Measurements from ENCODE around the gene SYNM. TPM values are rescaled to one million over a fixed set of nuclear protein-coding genes. Genes with fewer than 3 reads are reported as not detected.

SYNM gene
- total RNA-seq, 1 experiment from 2014 or later: 1.9 TPM

GRCh38 chr15:99138491-99138982, 33.7 kb downstream of the SYNM start:
- Histone ChIP-seq H3K79me2 (ENCODE audit: insufficient read depth, low read length) (no peaks in the 10 kb centered on the region), H3K27ac (ENCODE audit: insufficient read length, low read depth, low read length) (no peak overlapping the region), H3K9me3 (ENCODE audit: control insufficient read depth, low read depth, low read length) (no peaks in the 10 kb centered on the region), H3K23ac (ENCODE audit: insufficient read length, low read depth, low read length) (no peak overlapping the region), H2BK12ac (ENCODE audit: insufficient read length, low read depth, low read length) (no peak overlapping the region), H2BK120ac (ENCODE audit: low read depth, low read length, poor library complexity, severe bottlenecking) (no peak overlapping the region), H3K56ac (ENCODE audit: insufficient read length, low read depth, low read length) (no peak overlapping the region), H3K23me2 (ENCODE audit: insufficient read length, low read depth, low read length, poor library complexity, severe bottlenecking) (no peaks in the 10 kb centered on the region), H3T11ph (ENCODE audit: low read length) (no peak overlapping the region), H4K91ac (ENCODE audit: insufficient read length, low read depth, low read length) (no peak overlapping the region), H4K20me1 (ENCODE audit: control insufficient read depth, insufficient read depth, insufficient read length) (no peaks in the 10 kb centered on the region), H3K4me2 (ENCODE audit: insufficient read depth, insufficient read length, low read length) (no peak overlapping the region), H2BK15ac (ENCODE audit: low read depth, low read length) (no peak overlapping the region), H2BK20ac (ENCODE audit: low read depth, low read length, poor library complexity, severe bottlenecking) (no peak overlapping the region), H3K4me1 (ENCODE audit: insufficient read depth, low read length) (peaks cover 8% of the 10 kb centered on the region), H3K79me1 (ENCODE audit: insufficient read depth, low read depth, low read length, poor library complexity, severe bottlenecking) (no peaks in the 10 kb centered on the region), H2BK5ac (ENCODE audit: insufficient read length, low read length) (no peak overlapping the region), H3K27me3 (ENCODE audit: insufficient read depth, low read length) (no peaks in the 10 kb centered on the region), H2AFZ (ENCODE audit: low read length) (no peak overlapping the region), H4K5ac (ENCODE audit: insufficient read length, low read depth, low read length) (no peak overlapping the region), H4K8ac (replicated peaks; ENCODE audit: insufficient read length, low read depth, low read length) (no peak overlapping the region), H3K9ac (ENCODE audit: extremely low read depth, insufficient read length, low read length) (no peak overlapping the region), H3K18ac (ENCODE audit: insufficient read length, low read depth, low read length) (no peak overlapping the region), H2AK5ac (ENCODE audit: insufficient read length, low read length) (no peak overlapping the region), H3K14ac (ENCODE audit: insufficient read depth, low read length) (no peak overlapping the region), H3K4ac (ENCODE audit: low read depth, low read length) (no peak overlapping the region)
- DNase-seq: peak; percentile 36
- H3K36me3 Mint-ChIP-seq (ENCODE audit: insufficient read depth in 1 of 3, low read depth in 3 of 3): peaks cover 8 to 20% (median 11%) of the 10 kb centered on the region in 3 experiments; a peak in 6 of 7 replicates
- no peak overlapping the region for H3K4me3 Mint-ChIP-seq
- H3K9me3 Mint-ChIP-seq: no peaks in the 10 kb centered on the region
- WGBS (ENCODE audit: extremely low coverage, insufficient read length, low lambda C conversion rate): no CpG with 5 or more reads among the region's 15 CpGs
- no peak; the same call in 2 of the 3 replicates for TF ChIP-seq CTCF (conservative IDR thresholded peaks at IDR 0.05)
- peak overlapping the region in 1 of 3 experiments; percentile 67; a peak in 1 of 7 replicates for H3K27ac Mint-ChIP-seq
- H3K27me3 Mint-ChIP-seq (ENCODE audit: low read depth): no peaks in the 10 kb centered on the region
- peaks cover 38 to 51% of the 10 kb centered on the region in 2 experiments for H3K4me1 Mint-ChIP-seq

Data from H9 (cell line).